Fibroblast of lung (primary cell): ENCODE measurements around the gene CYSTM1. TPM values are rescaled to one million over a fixed set of nuclear protein-coding genes. Genes with fewer than 3 reads are reported as not detected.

Experiments used
- DNase-seq, 2 donors: peaks; one replicate each; pipeline versions ENCODE4 v3.0.0 to v3.0.0-alpha.2; 2010; ENCODE audit warnings: low read depth in 2 of 2
- H2AFZ ChIP-seq: 2 replicates; pipeline ENCODE4 v1.5.1; 2012; ENCODE audit warnings: low read length, control low read depth, inconsistent platforms
- H3K27ac ChIP-seq: 2 replicates; pipeline ENCODE4 v1.5.1; 2011; ENCODE audit warnings: low read length, control low read depth; ENCODE audit not compliant: insufficient read depth
- H3K27me3 ChIP-seq: 2 replicates; pipeline ENCODE4 v1.5.1; 2011; ENCODE audit warnings: mild to moderate bottlenecking, low read length; ENCODE audit not compliant: control insufficient read depth, insufficient read depth
- H3K36me3 ChIP-seq: 2 replicates; pipeline ENCODE4 v1.5.1; 2011; ENCODE audit warnings: low read length; ENCODE audit not compliant: control insufficient read depth, insufficient read depth
- H3K4me1 ChIP-seq: 2 replicates; pipeline ENCODE4 v1.5.1; 2011; ENCODE audit warnings: low read length; ENCODE audit not compliant: control insufficient read depth, insufficient read depth; ENCODE audit errors: extremely low read depth
- H3K4me2 ChIP-seq: 2 replicates; pipeline ENCODE4 v1.5.1; 2011; ENCODE audit warnings: low read length, control low read depth; ENCODE audit not compliant: insufficient read depth; ENCODE audit errors: extremely low read depth
- H3K4me3 ChIP-seq, 4 experiments: fragments of 200-600 bp in 1 of 4; sonication (generic) in 1 of 4; replicated peaks in 1 of 4; 2 replicates each; pipeline ENCODE4 v1.5.1; 2011 to 2016; ENCODE audit warnings: low read length in 4 of 4, low read depth in 3 of 4, mild to moderate bottlenecking in 3 of 4, control low read depth in 2 of 4, inconsistent platforms in 1 of 4, mixed read lengths in 1 of 4; ENCODE audit not compliant: insufficient read depth in 1 of 4; ENCODE audit errors: control extremely low read depth in 1 of 4
- H3K79me2 ChIP-seq: 2 replicates; pipeline ENCODE4 v1.5.1; 2012; ENCODE audit warnings: mild to moderate bottlenecking, low read length, inconsistent platforms; ENCODE audit not compliant: control insufficient read depth, insufficient read depth
- H3K9ac ChIP-seq: 2 replicates; pipeline ENCODE4 v1.5.1; 2011; ENCODE audit warnings: mild to moderate bottlenecking, low read length, control low read depth; ENCODE audit not compliant: insufficient read depth
- H3K9me3 ChIP-seq: 2 replicates; pipeline ENCODE4 v1.5.1; 2012; ENCODE audit warnings: low read depth, low read length; ENCODE audit not compliant: control insufficient read depth, insufficient read depth
- H4K20me1 ChIP-seq: 2 replicates; pipeline ENCODE4 v1.5.1; 2011; ENCODE audit warnings: low read length; ENCODE audit not compliant: control insufficient read depth, insufficient read depth; ENCODE audit errors: extremely low read depth
- EZH2 ChIP-seq: IDR thresholded peaks from 2 replicates; pipeline ENCODE4 v1.5.1; 2012; ENCODE audit warnings: low read length, control low read depth, mild to moderate bottlenecking; ENCODE audit errors: missing control alignments
- polyA plus RNA-seq, 2 donors: library from polyadenylated mRNA; depleted of rRNA in 1 of 2; stranded (reverse) in 1 of 2; unstranded in 1 of 2; fragments of >200 nt; gene quantifications; 2 replicates each; pipeline ENCODE4 v1.2.1, GENCODE V29; 2011 to 2012; ENCODE audit warnings: missing spikeins in 1 of 2
- total RNA-seq: library from RNA; depleted of rRNA; stranded (reverse); fragments of >200 nt; gene quantifications from 2 replicates; pipeline ENCODE4 v1.2.1, GENCODE V29; 2014
- TF ChIP-seq, protein P1 (sequence below), 2 donors: IDR thresholded peaks in 1 of 2; conservative IDR thresholded peaks in 1 of 2; 1 replicate in 1 of 2; 2 replicates in 1 of 2; pipeline ENCODE4 v1.5.1; 2011 to 2012; ENCODE audit warnings: low read length in 2 of 2, control low read depth in 1 of 2, inconsistent platforms in 1 of 2, low read depth in 1 of 2, mild to moderate bottlenecking in 1 of 2

The CYSTM1 gene
- total and polyA plus RNA-seq, 2 donors (not counting 1 experiment from before 2014, with no cell fraction given) = 24.3 to 35.8 TPM

DNA sequence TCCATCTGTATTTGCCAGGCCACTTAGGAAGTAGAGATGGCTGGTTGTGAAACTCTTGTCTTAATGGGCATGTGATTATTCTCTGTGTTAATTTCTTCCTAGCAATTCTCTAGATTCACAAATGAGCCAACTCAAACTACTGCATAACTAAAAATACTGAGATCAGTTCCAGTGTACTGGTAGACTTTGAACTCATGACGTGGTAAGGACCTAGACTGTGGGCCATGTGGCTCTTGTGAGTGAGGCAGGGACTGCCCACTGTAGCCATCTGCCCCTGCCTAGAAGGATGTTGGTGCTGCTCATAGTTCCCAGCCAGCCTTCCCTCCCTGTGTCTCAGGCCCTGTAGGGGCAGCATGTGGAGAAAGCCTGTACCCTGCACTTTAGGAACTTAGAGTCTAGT is 47.4 kb downstream of the CYSTM1 start:
- Histone ChIP-seq H3K9ac (no peak overlapping the region), H3K4me1 (peaks cover 29% of the 10 kb centered on the region), H3K27me3 (no peaks in the 10 kb centered on the region), H3K4me2 (no peak overlapping the region), H3K36me3 (no peaks in the 10 kb centered on the region), H2AFZ (no peak overlapping the region), H3K9me3 (no peaks in the 10 kb centered on the region), H3K79me2 (no peaks in the 10 kb centered on the region), H3K27ac (peak overlapping the region; percentile 39), H3K4me3 (no peak overlapping the region), H4K20me1 (no peaks in the 10 kb centered on the region)
- TF ChIP-seq, protein P1, sequence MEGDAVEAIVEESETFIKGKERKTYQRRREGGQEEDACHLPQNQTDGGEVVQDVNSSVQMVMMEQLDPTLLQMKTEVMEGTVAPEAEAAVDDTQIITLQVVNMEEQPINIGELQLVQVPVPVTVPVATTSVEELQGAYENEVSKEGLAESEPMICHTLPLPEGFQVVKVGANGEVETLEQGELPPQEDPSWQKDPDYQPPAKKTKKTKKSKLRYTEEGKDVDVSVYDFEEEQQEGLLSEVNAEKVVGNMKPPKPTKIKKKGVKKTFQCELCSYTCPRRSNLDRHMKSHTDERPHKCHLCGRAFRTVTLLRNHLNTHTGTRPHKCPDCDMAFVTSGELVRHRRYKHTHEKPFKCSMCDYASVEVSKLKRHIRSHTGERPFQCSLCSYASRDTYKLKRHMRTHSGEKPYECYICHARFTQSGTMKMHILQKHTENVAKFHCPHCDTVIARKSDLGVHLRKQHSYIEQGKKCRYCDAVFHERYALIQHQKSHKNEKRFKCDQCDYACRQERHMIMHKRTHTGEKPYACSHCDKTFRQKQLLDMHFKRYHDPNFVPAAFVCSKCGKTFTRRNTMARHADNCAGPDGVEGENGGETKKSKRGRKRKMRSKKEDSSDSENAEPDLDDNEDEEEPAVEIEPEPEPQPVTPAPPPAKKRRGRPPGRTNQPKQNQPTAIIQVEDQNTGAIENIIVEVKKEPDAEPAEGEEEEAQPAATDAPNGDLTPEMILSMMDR (conservative IDR thresholded peaks at IDR 0.05 in 1 of 2, IDR thresholded peaks at IDR 0.05 in 1 of 2; ENCODE audit: low read depth in 1 of 2, low read length in 2 of 2) = no peak
- TF ChIP-seq EZH2 = no peak
- DNase-seq = no peak

- Histone ChIP-seq H3K36me3 (no peaks in the 10 kb centered on the region), H3K4me1 (peaks cover 29% of the 10 kb centered on the region), H3K4me2 (peak overlapping the region; percentile 18), H3K27me3 (no peaks in the 10 kb centered on the region), H3K9me3 (no peaks in the 10 kb centered on the region), H3K79me2 (no peaks in the 10 kb centered on the region), H3K27ac (no peak overlapping the region), H3K9ac (no peak overlapping the region), H4K20me1 (no peaks in the 10 kb centered on the region), H3K4me3 (no peak overlapping the region), H2AFZ (no peak overlapping the region)
- no peak for TF ChIP-seq EZH2
- TF ChIP-seq, protein P1 (conservative IDR thresholded peaks at IDR 0.05 in 1 of 2, IDR thresholded peaks at IDR 0.05 in 1 of 2; ENCODE audit: low read depth in 1 of 2, low read length in 2 of 2) = no peak
- no peak for DNase-seq
Observed at GRCh38 chr5:140223567-140223966, 48.6 kb downstream of the CYSTM1 start.

GRCh38 chr5:140224658-140225057 is 49.7 kb downstream of the CYSTM1 start:
- no peaks in the 10 kb centered on the region for H4K20me1 ChIP-seq
- no peaks in the 10 kb centered on the region for H3K9me3 ChIP-seq
- DNase-seq = no peak
- no peaks in the 10 kb centered on the region for H3K79me2 ChIP-seq
- no peak for TF ChIP-seq EZH2
- H3K4me2 ChIP-seq = no peak overlapping the region
- H2AFZ ChIP-seq = no peak overlapping the region
- no peaks in the 10 kb centered on the region for H3K27me3 ChIP-seq
- H3K4me3 ChIP-seq = no peak overlapping the region
- H3K36me3 ChIP-seq = no peaks in the 10 kb centered on the region
- no peak overlapping the region for H3K9ac ChIP-seq
- H3K27ac ChIP-seq = no peak overlapping the region
- peaks cover 29% of the 10 kb centered on the region for H3K4me1 ChIP-seq
